GM21786 (cell line): ENCODE results near the gene SMCO4.

ENCODE experiments used
- ATAC-seq: cut with Tn5 transposase; IDR thresholded peaks from one replicate; pipeline ENCODE4 v1.9.1; 2021; ENCODE audit not compliant: unreplicated experiment

Gene SMCO4

DNA sequence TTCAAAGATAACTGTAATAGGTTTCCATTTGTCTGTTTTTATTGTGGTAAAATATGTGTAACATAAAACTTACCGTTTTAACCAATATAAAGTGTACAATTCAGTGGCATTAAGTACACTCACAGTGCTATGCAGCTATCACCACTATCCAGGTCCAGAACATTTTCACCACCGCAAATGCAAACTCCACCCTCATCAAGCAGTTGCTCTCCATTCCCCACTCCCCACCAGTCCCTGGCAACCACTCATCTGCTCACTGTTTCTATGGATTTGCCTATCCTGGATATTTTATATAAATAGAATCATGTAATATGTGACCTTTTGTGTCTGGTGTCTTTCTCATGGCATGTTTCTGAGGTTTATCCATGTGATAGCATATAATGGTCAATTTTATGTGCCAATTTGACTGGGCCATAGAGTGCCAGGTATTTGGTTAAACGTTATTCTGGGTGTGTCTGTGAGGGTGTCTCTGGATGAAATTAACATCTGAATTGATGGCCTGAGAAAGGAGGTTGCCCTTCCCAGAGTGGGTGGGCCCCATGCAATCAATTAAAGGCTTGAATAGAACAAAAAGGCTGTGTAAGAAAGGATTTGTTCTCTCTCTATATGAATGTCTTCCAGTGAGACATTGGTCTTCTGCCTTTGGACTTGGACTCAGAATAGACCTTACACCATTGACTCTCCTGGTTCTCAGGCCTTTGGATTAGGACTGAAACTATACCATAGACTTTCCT, 17.2 kb upstream of the SMCO4 start:
- no peak for ATAC-seq

DNA sequence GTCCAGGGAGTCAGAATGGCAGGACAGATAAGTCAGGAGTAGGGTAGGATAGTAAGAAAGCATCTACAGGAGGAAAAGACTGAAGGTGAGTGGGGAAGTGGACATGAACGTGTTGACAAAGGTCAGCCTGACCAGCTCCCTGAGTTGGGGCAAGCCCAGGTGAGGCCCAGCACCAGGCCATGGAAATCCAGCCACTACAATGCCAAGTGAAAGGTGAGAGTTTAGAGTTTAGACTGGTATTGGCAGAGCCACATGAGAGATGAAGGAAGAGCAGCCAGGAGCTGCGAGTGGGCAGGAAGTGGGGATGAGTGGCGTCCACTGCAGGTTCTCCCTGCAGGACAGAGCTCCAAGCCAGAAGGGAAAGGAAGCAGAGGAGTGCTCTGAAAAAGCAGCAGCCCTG, 16.5 kb upstream of the SMCO4 start:
- no peak for ATAC-seq

DNA sequence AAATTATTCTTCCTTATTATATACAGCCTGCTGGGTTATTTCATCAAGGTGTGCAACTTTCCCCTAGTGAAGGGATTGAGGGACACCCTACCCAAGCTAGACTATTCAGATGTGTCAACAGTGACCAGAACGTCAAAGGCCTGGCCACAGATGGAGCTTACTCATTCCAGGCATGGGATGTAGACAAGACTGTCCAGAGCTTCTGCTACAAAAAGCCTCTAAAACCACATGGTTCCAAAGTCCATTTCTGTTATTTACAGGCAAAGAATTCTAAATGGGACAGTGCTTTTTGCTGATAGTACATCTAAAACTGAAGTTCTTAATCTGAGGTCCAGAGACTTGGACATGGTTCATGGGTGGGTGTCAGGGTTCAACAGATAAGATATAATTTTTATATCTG, 9.7 kb upstream of the SMCO4 start:
- no peak for ATAC-seq

DNA sequence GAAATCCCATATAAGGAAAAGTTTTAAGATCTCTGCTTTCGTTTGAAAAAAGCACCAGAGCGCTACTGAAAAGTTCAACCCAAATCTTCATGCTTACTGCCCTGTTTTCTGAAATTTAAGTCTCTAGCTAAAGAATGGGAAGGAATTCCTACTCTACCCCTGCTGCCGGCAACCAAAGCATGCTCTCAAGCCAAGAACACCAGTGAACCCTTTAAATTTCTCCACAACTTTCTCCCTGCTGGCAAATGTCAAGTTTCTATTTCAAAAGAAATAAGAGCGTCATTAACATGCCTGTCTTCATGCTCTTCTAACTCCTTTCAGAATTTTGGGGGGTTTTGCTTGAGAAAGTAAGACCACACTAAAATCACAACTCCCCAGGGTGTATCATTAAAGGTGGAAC, 6.8 kb upstream of the SMCO4 start:
- ATAC-seq = no peak

DNA sequence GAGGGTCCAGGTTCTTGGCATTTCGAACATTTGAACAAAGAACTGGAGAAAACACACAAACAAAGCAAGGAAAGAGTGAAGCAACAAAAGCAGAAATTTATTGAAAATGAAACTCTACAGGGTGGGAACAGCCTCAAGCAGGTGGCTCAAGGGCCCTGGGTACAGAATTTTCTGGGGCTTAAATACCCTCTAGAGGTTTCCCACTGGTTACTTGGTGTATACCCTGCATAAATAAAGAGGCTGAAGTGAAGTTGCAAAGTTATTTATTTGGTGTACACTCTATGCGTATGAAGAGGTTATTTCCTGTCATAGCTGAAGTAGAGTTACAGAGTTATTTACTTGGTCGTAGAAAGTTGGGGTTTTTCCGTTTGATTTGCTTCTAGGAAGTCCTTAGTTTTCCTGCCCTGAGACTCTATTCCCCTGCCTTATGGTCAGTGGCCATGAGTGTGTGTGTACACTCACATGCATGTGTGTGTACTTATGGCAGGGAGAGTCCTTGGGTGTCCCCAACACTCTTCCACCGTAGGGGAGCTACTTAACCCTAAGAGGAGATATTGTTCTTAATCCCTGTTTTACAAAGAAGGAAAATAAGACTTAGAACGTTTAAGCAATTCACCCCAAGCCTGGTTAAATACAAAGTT, 5.6 kb upstream of the SMCO4 start:
- peak; percentile 54 for ATAC-seq

DNA sequence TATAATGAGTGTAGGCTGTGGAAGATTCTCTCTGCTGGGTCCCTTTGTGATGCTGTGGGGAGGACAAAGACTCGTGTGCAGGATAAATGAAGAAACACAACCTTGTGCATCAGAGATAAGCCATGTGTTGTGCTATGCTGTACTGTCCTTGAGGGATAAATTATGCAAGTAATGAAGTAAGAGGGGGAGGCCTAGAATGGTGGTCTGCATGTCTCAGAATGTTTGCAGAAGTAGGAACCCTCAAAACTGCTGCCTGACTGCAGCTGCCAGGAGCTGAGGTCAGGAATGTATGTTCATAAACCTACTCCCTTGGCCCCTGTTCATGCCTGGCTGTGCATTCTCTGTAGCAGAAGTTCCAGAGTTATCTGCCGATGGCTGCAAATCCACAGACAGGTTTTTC, 4.6 kb upstream of the SMCO4 start:
- no peak for ATAC-seq

DNA sequence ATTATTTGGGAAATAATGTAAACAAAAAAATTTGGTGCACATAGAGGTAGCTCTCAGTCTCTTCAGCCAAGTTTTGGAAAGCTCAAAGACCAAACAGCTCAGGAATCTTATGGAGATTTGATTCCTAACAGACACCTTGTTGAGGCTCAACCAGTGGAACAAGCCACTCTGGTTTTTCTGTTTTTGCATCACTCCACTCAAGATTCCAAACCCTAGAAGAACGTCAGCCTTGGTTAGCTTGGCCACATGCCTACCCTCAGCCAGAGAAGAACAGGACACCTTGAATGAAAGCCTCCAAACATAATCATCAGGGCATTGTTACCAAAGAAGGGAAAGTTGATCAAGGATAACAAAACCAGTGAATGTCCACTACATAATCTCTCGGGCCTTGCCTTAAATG, 3.8 kb upstream of the SMCO4 start:
- no peak for ATAC-seq

DNA sequence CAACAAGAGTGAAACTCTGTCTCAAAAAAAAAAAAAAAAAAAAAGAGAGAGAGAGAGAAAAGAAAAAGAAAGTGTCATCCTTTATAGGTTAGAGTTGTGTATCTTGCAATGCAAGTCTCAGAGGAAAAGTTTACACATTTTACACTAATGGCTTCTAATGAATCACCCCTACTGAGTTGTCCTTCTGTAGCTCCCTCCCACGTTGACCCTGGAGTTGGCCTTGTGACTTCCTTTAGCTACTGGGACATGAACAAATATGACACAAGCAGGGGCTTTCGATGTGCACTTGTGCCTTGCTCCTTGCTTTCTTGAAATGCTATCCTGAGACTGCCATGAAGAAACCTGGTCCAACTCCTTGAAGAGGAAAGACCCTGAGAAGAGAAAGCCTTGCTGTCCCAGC, 2.4 kb upstream of the SMCO4 start:
- ATAC-seq = no peak

DNA sequence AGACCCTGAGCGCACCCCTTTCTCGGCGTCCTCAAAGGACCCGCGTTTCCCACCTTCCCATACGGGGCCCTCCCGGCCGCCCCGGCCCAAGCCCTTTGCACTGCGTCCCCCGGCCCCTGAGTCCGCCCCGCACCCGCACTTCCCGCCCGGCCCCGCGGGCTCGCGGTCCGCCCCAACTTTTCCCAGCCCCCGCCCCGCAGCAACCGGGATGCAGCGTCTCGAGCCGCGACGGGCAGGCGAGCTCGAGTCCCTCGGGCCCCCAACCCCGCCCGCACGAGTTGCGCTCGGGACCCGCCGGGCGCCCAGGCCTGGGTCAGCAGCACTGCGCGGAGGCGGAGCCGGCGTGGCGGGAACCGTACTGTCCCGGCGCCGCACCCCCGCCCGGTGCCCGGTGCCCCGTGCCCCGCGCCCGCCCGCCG, 371 bp downstream of the SMCO4 start:
- ATAC-seq = peak; percentile 32

DNA sequence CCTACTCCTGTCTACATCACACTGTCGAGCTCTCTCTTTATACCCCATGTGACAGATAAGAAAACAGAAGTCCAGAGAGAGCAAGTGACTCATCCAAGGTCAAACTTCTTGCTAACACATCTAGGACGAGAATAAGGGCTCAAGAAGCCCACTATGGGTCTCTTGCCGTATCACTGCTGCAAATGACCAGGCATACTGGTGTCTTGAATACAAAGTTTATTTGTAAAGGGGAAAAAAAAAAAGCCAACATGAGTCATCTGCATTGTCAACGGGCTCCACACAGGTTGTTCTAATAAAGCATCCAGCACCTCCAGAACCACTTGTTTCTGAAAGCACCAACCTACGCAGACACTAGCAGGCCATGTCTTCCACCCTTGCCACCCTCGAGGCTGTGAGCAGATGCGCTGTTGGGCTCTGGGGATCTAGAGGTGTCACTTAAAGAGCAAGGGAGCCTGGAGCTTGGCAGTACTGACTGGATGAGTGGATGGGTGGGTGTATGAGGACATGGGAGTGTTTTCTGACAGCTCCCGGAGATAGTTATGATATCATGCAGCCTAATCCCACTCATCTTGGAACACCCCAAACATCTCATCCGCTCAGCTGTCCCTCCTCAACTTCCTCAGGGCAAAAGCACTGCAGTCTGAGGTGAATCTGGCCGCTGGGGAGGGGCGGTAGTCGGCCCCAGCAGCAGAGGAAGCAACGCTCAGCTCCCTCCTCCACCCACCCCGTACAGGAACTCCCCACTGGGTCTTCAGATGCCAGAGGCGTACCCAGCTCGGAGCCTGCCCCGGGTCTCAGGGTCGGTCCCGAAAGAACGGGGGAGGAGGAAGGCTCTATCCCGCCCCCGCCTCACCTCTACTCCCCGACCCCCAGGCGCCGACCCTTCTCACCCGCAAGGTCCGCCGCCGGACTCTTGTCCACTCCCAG, 1.0 kb downstream of the SMCO4 start:
- ATAC-seq = peak; percentile 55

DNA sequence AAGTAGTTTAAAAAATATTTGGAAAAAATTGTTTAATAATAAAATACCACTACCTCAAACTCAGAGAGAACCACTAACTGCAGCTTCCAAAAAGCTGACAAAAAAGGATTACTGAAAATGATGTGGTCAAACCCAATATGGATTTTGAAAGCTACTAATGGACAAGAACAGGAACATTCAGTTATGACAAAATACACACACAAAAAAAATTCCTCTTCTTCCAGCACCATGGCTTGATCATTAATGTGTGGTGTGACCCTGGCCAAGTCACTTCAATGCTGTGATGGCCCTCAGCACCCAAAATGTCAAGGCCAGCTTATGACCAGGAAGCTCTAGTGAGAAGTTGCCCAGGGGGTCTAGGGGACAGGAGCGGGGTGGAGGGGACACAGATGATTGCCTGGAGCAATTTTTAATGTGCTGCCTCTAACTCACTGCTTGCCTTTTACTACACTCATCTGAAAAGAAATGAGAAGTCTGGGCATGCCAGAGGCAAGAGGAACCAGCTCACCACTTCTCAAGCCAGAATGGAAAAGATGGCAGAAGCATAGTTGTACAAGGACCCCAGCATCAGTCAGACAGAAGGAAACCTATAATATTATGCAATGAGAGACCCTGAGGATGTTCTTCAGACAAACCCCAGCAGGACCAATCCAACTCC, 2.2 kb downstream of the SMCO4 start:
- ATAC-seq = no peak

DNA sequence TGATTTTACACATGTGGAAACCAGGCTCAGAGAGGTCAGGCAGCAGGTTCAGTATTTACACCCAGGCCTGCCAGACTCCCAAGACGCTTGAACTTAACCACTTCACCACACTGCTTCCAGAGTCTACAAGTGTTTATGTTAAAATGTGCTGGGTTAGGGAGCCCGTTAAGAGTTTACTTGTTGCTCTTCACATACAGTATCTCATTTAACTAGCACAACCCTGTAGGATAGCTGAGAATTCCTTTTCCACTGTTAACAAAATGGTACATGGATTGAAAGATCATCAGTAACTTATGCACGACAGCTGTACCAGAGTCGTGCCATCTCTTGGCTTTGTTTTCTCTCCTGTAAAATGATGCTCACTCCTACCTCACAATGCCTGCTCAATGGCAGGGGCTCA, 2.9 kb downstream of the SMCO4 start:
- ATAC-seq = no peak

DNA sequence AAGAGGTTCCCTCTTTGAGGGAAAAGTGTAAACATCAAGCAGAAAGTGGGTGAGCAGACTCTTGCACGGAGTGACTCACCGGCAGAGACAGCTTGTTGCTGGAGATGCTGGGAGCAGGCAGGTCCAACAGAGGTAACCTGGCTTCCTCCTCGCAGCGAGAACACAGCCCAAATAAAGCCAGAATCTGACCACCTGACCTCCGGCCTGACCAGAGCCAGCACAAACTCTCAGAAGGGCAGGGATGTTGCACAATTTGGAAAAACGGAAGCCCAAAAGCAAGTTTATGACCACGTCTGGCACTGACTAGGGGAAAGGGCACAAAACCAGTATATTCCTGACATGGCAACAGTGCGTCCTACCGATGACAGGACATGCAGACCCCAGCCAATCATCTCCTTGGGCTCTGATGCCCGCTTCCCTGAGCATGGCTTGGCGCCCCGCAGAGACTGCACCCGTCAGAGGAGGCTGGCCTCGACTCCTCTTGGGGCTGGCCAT, 5.4 kb downstream of the SMCO4 start:
- ATAC-seq = no peak

DNA sequence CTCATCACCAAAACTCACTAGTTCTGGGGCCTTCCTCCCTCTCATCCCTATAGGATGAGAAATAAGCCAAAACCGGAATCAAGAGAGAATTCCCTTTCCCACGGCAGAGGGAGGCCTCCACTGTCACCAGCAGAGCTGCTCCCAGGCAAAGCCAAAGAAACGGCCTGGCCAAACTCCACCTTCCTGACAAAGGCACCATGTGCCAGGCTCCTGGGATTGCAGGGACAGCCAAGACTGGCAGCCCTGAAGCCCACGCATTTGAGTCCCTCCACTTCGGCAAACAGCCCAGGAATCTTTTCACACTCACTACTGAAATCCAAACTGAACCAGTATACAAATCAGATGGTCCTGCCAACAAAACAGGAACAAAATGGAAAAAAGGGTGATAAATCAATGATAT, 6.1 kb downstream of the SMCO4 start:
- no peak for ATAC-seq

DNA sequence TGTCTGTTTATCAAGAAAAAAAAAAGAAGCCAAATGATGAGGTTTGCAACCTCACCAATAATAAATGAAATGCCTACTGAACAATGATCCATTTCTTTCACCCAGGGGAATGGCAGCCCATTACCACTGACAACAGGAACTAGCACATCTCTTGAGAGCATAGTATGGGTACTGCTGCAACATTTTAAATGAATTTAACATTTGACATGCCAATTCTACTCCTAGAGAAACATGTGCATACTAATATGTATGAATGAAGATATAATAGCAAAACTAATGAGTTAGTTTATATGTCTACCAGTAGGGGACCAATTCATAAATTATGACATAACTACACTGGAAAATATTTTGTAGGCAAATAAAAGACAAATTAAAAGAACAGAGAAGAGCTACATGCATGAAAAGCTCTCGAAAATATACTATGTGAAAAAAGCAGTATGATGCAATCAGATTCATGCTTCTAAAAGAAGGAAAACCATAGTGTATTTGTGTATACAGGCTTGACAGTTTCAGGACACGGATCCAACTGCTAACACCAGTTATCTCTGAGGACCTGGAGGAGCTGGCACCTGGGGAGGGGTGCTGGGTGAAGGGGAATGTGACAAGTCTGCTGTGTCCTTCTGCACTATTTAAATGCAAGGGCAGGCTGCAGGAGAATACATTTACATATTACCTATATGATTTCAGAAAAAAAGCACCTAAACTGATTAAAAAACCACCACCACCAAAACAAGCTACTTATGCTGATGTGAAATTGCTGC, 6.9 kb downstream of the SMCO4 start:
- ATAC-seq = no peak

DNA sequence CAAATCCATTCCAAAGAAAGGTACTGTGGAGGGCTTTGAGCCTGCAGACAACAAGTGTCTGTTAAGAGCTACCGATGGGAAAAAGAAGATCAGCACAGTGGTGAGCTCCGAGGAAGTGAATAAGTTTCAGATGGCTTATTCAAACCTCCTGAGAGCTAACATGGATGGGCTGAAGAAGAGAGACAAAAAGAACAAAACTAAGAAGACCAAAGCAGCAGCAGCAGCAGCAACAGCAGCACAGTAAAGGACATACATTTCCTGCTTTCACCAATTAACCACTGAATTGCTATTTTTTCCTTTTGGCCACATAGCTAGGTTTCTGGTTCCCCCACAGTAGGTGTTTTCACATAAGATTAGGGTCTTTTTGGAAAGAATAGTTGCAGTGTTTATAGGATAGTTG, 7.6 kb downstream of the SMCO4 start:
- peak; percentile 46 for ATAC-seq

DNA sequence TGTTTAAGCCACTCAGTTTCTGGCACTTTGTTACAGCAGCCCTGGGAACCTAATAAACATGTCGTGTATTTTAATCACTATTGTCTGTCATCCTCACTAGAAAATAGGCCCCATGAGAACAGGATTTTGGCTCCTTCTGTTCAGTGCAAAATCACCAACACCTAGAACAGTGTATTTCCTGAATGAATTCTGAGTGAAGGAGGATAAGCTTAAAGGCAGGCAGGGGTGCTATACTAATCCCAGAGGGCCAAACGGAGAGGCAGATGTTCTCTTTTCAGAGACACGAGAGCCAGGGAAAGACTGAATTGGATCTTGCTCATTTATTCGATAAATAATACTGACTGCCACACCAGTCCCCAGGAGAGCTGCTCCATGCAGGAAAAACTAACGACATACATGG, 10.4 kb downstream of the SMCO4 start:
- ATAC-seq = no peak

DNA sequence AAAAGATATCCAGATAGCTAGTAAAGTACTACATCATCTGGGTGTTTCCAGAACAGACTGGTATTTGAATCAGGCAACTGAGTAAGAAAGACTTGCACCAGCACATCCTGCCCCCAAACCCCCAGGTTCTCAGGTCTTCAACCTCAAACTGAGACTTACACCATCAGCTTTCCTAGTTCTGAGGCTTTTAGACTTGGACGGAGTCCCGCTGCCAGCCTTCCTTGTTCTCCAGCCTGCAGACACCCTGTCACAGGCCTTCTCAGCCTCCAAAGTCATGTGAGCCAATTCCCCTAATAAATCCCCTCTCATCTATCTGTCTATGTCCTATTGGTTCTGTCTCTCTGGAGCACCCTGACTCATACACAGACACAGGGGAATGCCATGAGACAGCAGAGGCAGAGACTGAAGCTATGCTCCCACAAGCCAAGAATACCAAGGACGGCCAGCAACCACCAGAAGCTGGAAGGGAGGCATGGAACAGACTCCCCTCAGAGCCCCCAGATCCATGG, 10.9 kb downstream of the SMCO4 start:
- peak; percentile 34 for ATAC-seq

DNA sequence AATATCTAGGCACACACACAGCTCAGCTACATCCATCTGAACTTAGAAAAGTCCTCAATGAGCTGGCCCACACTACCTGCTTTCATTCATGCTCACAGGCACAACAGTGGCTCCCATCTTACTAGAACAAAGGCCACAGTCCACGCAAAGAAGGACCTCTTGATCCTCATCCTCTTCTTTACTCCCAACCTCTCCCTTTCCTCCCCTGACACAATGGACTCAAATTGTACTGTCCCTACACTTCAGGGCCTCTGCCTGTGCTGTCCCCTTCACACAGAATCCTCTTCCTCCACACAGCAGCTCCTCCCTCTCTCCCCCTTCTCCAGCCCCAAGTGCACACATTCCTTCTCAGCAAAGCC, 12.7 kb downstream of the SMCO4 start:
- ATAC-seq = no peak

DNA sequence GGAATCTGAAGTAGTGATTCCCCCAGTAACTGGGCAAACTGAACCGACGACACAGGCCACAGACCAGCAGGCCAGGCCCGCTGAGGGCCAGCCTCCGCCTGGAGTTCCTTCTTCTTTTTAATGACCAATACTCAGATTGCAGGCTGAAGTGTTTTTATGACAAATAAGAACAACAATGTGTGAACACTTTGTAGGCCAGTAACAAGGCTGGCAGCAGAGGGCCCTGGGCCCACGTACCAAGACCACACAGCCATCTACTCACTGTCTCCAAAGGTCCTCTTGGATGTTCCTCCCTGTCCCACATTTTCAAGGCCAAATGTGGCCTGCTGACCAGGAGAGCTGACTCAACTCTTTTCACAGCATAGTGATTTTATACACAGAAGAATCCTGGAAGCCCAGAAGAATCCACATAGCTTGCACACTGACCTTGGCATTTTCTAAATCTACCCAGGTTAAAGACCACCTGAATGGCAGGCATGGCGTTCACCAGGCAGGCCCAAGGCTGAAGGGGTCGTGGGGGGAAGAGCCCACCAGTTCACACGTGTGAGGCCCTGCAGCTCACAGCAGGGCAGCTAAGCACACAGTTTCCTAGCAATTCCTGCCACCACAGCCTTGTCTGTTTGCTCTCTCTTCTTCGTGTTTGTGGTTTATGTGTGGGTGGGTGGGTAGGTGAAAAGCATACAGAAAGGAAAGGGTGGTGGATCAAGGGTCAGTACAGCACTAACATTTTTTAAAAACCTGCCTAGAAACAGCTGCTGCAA, 13.3 kb downstream of the SMCO4 start:
- ATAC-seq = no peak
